T-helper 1 cell (primary cell): ENCODE results near the gene CRNKL1.

Experiments used
- DNase-seq, 5 donors: peaks; one replicate each; pipeline ENCODE4 v3.0.0-alpha.2; 2012 to 2020
- total RNA-seq, 4 donors: gene quantifications; one replicate each; lab custom pipeline; 2026; lab: John Stamatoyannopoulos, UW

The CRNKL1 gene
- total RNA-seq: 54.8 to 61.9 (median 57.8) reads per million in 4 donors

GRCh38 chr20:20052074-20052970, at the start of gene CRNKL1, which contains the start of gene CFAP61:
TSS of gene CRNKL1 (minus strand) at chr20:20052466. CDS start at chr20:20052342, 124 bp downstream.
TSS of gene CFAP61 (plus strand) at chr20:20052532. CDS start at chr20:20056654, 4,122 bp downstream.
- DNase-seq: peak; percentile 94 to 98 (median 97)

GRCh38 chr20:20100881-20101280, 48.6 kb upstream of the CRNKL1 start:
- no peak for DNase-seq

- no peak for DNase-seq
Measured at GRCh38 chr20:20096421-20096820, 44.2 kb upstream of the CRNKL1 start.

GRCh38 chr20:20095114-20095872, 43.0 kb upstream of the CRNKL1 start:
- DNase-seq: no peak

- no peak for DNase-seq
Measured at GRCh38 chr20:20094410-20094809, 42.1 kb upstream of the CRNKL1 start.

GRCh38 chr20:20092827-20093226, 40.6 kb upstream of the CRNKL1 start:
- DNase-seq: no peak

- DNase-seq: no peak
Measured at GRCh38 chr20:20089939-20090338, 37.7 kb upstream of the CRNKL1 start.

GRCh38 chr20:20089018-20089417, 36.8 kb upstream of the CRNKL1 start:
- DNase-seq: no peak

- DNase-seq: no peak
Measured at GRCh38 chr20:20085812-20086211, 33.5 kb upstream of the CRNKL1 start.

GRCh38 chr20:20085071-20085470, 32.8 kb upstream of the CRNKL1 start:
- no peak for DNase-seq

- no peak for DNase-seq
Measured at GRCh38 chr20:20084296-20084752, 32.1 kb upstream of the CRNKL1 start.

GRCh38 chr20:20083807-20084206, 31.5 kb upstream of the CRNKL1 start:
- DNase-seq: no peak

- no peak for DNase-seq
Measured at GRCh38 chr20:20079102-20079784, 27.0 kb upstream of the CRNKL1 start.

- no peak for DNase-seq
Measured at GRCh38 chr20:20078041-20078440, 25.8 kb upstream of the CRNKL1 start.

- DNase-seq: no peak
Measured at GRCh38 chr20:20076297-20077065, 24.2 kb upstream of the CRNKL1 start.

GRCh38 chr20:20075032-20075431, 22.8 kb upstream of the CRNKL1 start:
- no peak for DNase-seq

GRCh38 chr20:20073801-20074371, 21.6 kb upstream of the CRNKL1 start:
- DNase-seq: no peak

- no peak for DNase-seq
Measured at GRCh38 chr20:20070871-20071726, 18.8 kb upstream of the CRNKL1 start.

GRCh38 chr20:20065361-20065760, 13.1 kb upstream of the CRNKL1 start:
- DNase-seq: no peak

GRCh38 chr20:20063941-20064702, 11.9 kb upstream of the CRNKL1 start:
- no peak for DNase-seq
